ENCODE measurements around the gene TCAP. TPM values are rescaled to one million over a fixed set of nuclear protein-coding genes. Genes with fewer than 3 reads are reported as not detected.

TCAP gene
- total RNA-seq, 2 donors from 2014 or later = 6.4 to 16.9 TPM

- Histone ChIP-seq H3K4me3 (no peak overlapping the region), H3K36me3 (peaks cover 22% of the 10 kb centered on the region), H3K9me3 (no peaks in the 10 kb centered on the region), H3K4me1 (ENCODE audit: control insufficient read depth in 1 of 2, low read depth in 2 of 2) (peaks cover 8 to 46% of the 10 kb centered on the region in 2 donors), H3K27ac (no peak overlapping the region), H3K27me3 (replicated peaks; ENCODE audit: insufficient read depth) (no peaks in the 10 kb centered on the region)
- ATAC-seq (ENCODE audit: insufficient number of reproducible peaks, low FRiP score, low read depth) (no peak), DNase-seq (ENCODE audit: low spot score) (no peak)
- no peak for TF ChIP-seq CTCF (IDR thresholded peaks at IDR 0.05)
Measured at GRCh38 chr17:39661744-39662541, 3.2 kb upstream of the TCAP start.

- peaks cover 16 to 54% of the 10 kb centered on the region in 2 donors for H3K4me1 ChIP-seq (ENCODE audit: control insufficient read depth in 1 of 2, low read depth in 2 of 2)
- peaks cover 22% of the 10 kb centered on the region for H3K36me3 ChIP-seq
- DNase-seq (ENCODE audit: low spot score) (no peak), ATAC-seq (ENCODE audit: insufficient number of reproducible peaks, low FRiP score, low read depth) (no peak)
- H3K9me3 ChIP-seq = no peaks in the 10 kb centered on the region
- no peak for TF ChIP-seq CTCF (IDR thresholded peaks at IDR 0.05)
- H3K4me3 ChIP-seq = no peak overlapping the region
- H3K27ac ChIP-seq = peak overlapping the region; percentile 30 to 43
- H3K27me3 ChIP-seq (replicated peaks; ENCODE audit: insufficient read depth) = no peaks in the 10 kb centered on the region
Measured at GRCh38 chr17:39662551-39663339, 2.4 kb upstream of the TCAP start.

- Histone ChIP-seq H3K36me3 (peaks cover 21% of the 10 kb centered on the region), H3K27me3 (replicated peaks; ENCODE audit: insufficient read depth) (no peaks in the 10 kb centered on the region), H3K9me3 (no peaks in the 10 kb centered on the region), H3K4me1 (ENCODE audit: control insufficient read depth in 1 of 2, low read depth in 2 of 2) (peaks cover 22 to 60% of the 10 kb centered on the region in 2 donors), H3K4me3 (no peak overlapping the region), H3K27ac (peak overlapping the region; percentile 43 to 59)
- ATAC-seq (ENCODE audit: insufficient number of reproducible peaks, low FRiP score, low read depth) = no peak
- no peak for TF ChIP-seq CTCF (IDR thresholded peaks at IDR 0.05)
- DNase-seq (ENCODE audit: low spot score) = no peak
Measured at GRCh38 chr17:39663340-39663687, 1.8 kb upstream of the TCAP start.

GRCh38 chr17:39663688-39664580 lies 1.2 kb upstream of the TCAP start:
- peak overlapping the region; percentile 59 to 77 for H3K27ac ChIP-seq
- no peak for TF ChIP-seq CTCF (IDR thresholded peaks at IDR 0.05)

More at GRCh38 chr17:39663688-39664580, 1.2 kb upstream of the TCAP start:
- Histone ChIP-seq H3K4me1 (ENCODE audit: control insufficient read depth in 1 of 2, low read depth in 2 of 2) (peaks cover 22 to 65% of the 10 kb centered on the region in 2 donors), H3K9me3 (no peaks in the 10 kb centered on the region), H3K27me3 (replicated peaks; ENCODE audit: insufficient read depth) (no peaks in the 10 kb centered on the region), H3K4me3 (no peak overlapping the region), H3K36me3 (peaks cover 16% of the 10 kb centered on the region)
- ATAC-seq (ENCODE audit: insufficient number of reproducible peaks, low FRiP score, low read depth) = no peak
- DNase-seq (ENCODE audit: low spot score) = no peak

Data from thoracic aorta (tissue), 2 donors.